Natural killer cell (primary cell): ENCODE results near the gene MAST1. TPM values are rescaled to one million over a fixed set of nuclear protein-coding genes. Genes with fewer than 3 reads are reported as not detected.
A peak's percentile ranks its signal among the peaks of the same experiment; 100 is the strongest.

Experiments
- ATAC-seq, 3 donors: fragments of 150-1000 bp in 2 of 3; fragments of 200-7000 bp in 1 of 3; cut with Tn5 transposase; 1 replicate in 1 of 3; 2 replicates in 2 of 3; pipeline ENCODE4 v1.10.0; 2021; ENCODE audit warnings: mild to moderate bottlenecking in 2 of 3, moderate library complexity in 2 of 3
- DNase-seq, 2 donors: peaks; one replicate each; pipeline versions ENCODE4 v3.0.0 to v3.0.0-alpha.2; 2013 to 2021; ENCODE audit warnings: mixed read lengths in 1 of 2
- H3K27ac ChIP-seq: one replicate; pipeline ENCODE4 v1.5.1; 2013; ENCODE audit warnings: mild to moderate bottlenecking, low read length
- H3K27me3 ChIP-seq: one replicate; pipeline ENCODE4 v1.6.1; 2013; ENCODE audit warnings: low read length; ENCODE audit not compliant: control insufficient read depth, insufficient read depth
- H3K36me3 ChIP-seq: one replicate; pipeline ENCODE4 v1.6.1; 2013; ENCODE audit warnings: low read length; ENCODE audit not compliant: control insufficient read depth, insufficient read depth
- H3K4me1 ChIP-seq: one replicate; pipeline ENCODE4 v1.6.1; 2013; ENCODE audit warnings: low read length; ENCODE audit not compliant: control insufficient read depth, insufficient read depth
- H3K4me3 ChIP-seq: one replicate; pipeline ENCODE4 v1.5.1; 2013; ENCODE audit warnings: low read length
- H3K9me3 ChIP-seq: one replicate; pipeline ENCODE4 v1.6.1; 2013; ENCODE audit warnings: low read length; ENCODE audit not compliant: control insufficient read depth, insufficient read depth
- H3K27ac Mint-ChIP-seq, 2 donors: one replicate each; pipeline ENCODE4 v1.8.0; 2022; ENCODE audit warnings: mild to moderate bottlenecking in 2 of 2, mixed read lengths in 2 of 2, moderate library complexity in 1 of 2
- H3K27me3 Mint-ChIP-seq, 2 donors: one replicate each; pipeline ENCODE4 v1.8.0; 2022; ENCODE audit warnings: low read depth in 2 of 2, mixed read lengths in 2 of 2
- H3K36me3 Mint-ChIP-seq: one replicate; pipeline ENCODE4 v1.8.0; 2022; ENCODE audit warnings: mixed read lengths
- H3K4me1 Mint-ChIP-seq, 2 donors: one replicate each; pipeline ENCODE4 v1.8.0; 2022; ENCODE audit warnings: mixed read lengths in 2 of 2
- H3K4me3 Mint-ChIP-seq: one replicate; pipeline ENCODE4 v1.8.0; 2022; ENCODE audit warnings: mild to moderate bottlenecking, moderate library complexity, mixed read lengths
- H3K9me3 Mint-ChIP-seq, 2 donors: one replicate each; pipeline ENCODE4 v1.8.0; 2022; ENCODE audit warnings: mixed read lengths in 2 of 2
- CTCF ChIP-seq: fragments of 200-600 bp; IDR thresholded peaks from one replicate; pipeline ENCODE4 v1.8.0; 2022; ENCODE audit warnings: antibody characterized with exemption
- WGBS: methylation state at CpG from one replicate; pipeline ENCODE4 v1.1.7; 2013; ENCODE audit warnings: missing lambda C conversion rate; ENCODE audit not compliant: insufficient coverage; 5-methylcytosine and 5-hydroxymethylcytosine counted together
- intact Hi-C: fragments of 100-400 bp; cut with micrococcal nuclease; formaldehyde crosslinking; loops from one replicate; pipeline ENCODE4 v1.14.2; 2022
- total RNA-seq, 4 donors: library from RNA; stranded (reverse); fragments of 120-200 nt in 1 of 4; gene quantifications; one replicate each; pipeline versions ENCODE4 v1.2.3 to v1.2.4, GENCODE V29; 2013 to 2022

MAST1 gene
- total RNA-seq, 3 donors from 2014 or later (not counting 1 experiment from before 2014, with no cell fraction given), result 0.07 to 0.88 TPM; not detected in 1

DNA sequence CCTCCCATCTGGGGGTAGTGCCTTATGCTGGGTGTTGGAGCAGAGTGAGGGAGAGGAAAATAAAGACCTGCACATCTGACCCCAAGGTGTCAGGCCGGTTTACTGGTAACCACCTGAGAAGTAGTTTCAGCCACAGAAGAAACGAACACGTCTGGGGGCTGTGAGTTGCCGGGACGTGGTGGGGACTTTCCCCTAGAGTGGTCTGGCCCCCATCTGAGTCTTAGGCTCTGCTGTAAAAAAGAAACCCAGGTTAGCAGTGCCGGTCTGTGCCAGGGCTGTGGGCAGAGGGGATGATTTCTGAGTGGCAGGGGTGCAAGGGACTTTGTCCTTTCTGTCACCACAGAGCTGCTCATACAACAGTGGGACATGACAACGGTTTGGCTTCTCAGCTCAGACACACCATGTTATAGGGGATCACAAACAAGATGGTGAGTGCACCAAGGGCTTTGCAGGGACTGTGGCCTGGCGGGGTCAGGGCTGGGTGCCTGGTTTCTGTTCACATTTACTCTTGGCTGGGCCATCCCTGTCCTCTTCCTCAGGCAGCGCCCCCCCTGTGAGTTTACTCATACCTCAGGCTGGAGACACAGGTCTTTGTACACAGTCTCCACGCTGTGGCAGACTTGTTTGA lies 61.7 kb downstream of the MAST1 start:
- WGBS, result 40% methylated on average over 10 of the region's 10 CpGs
- H3K4me1 Mint-ChIP-seq, result no peaks in the 10 kb centered on the region
- H3K9me3 Mint-ChIP-seq, result no peaks in the 10 kb centered on the region
- no peaks in the 10 kb centered on the region for H3K9me3 ChIP-seq
- H3K4me1 ChIP-seq, result peaks cover 6% of the 10 kb centered on the region
- H3K27ac ChIP-seq, result peak overlapping the region; percentile 43
- peak; percentile 71 to 78 (median 78) for ATAC-seq
- H3K27me3 Mint-ChIP-seq, result no peaks in the 10 kb centered on the region
- no peaks in the 10 kb centered on the region for H3K27me3 ChIP-seq
- H3K36me3 ChIP-seq, result peaks cover 24% of the 10 kb centered on the region
- peaks cover under 1% of the 10 kb centered on the region for H3K36me3 Mint-ChIP-seq
- intact Hi-C loops, result no loop called here
- H3K4me3 ChIP-seq, result no peak overlapping the region
- no peak for TF ChIP-seq CTCF
- no peak for DNase-seq
- peak overlapping the region in 1 of 2 donors; percentile 23 for H3K27ac Mint-ChIP-seq
- no peak overlapping the region for H3K4me3 Mint-ChIP-seq

GRCh38 chr19:12907166-12907565 lies 68.9 kb downstream of the MAST1 start:
- H3K4me1 Mint-ChIP-seq, result peaks cover 0 to 7% of the 10 kb centered on the region in 2 donors
- no peaks in the 10 kb centered on the region for H3K4me1 ChIP-seq
- H3K4me3 ChIP-seq, result no peak overlapping the region
- no peak for DNase-seq
- H3K27ac Mint-ChIP-seq, result no peak overlapping the region
- TF ChIP-seq CTCF, result no peak
- ATAC-seq, result no peak
- no peaks in the 10 kb centered on the region for H3K36me3 Mint-ChIP-seq
- no peaks in the 10 kb centered on the region for H3K36me3 ChIP-seq
- H3K4me3 Mint-ChIP-seq, result no peak overlapping the region
- intact Hi-C loops, result no loop called here
- 95% methylated on average over 9 of the region's 9 CpGs for WGBS
- no peaks in the 10 kb centered on the region for H3K27me3 ChIP-seq
- no peaks in the 10 kb centered on the region for H3K9me3 ChIP-seq
- no peaks in the 10 kb centered on the region for H3K9me3 Mint-ChIP-seq
- H3K27ac ChIP-seq, result no peak overlapping the region
- H3K27me3 Mint-ChIP-seq, result no peaks in the 10 kb centered on the region

DNA sequence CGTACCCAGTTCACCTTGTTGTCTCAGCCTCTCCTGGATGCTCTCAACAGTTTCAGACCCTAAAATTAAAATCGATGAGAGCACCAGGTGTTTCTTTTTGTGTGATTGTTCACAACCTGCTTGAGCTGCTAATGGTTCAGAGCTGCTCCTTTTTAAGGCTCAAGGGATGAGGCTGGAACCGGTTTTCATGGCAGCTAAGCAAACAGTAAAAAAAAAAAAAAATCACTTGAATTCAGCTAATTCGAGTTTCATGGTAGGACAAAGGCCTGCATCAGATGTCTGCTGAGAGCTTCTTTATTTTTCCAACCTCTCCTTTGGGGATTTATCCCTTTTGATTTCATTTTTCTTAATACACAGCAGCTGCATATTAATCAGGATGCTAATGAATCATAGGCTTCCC lies 74.3 kb downstream of the MAST1 start:
- Mint-ChIP-seq H3K27me3 (no peaks in the 10 kb centered on the region), H3K27ac (no peak overlapping the region), H3K4me3 (no peak overlapping the region), H3K36me3 (no peaks in the 10 kb centered on the region), H3K9me3 (no peaks in the 10 kb centered on the region), H3K4me1 (peaks cover 10 to 22% of the 10 kb centered on the region in 2 donors)
- no peak for DNase-seq
- no peak overlapping the region for H3K27ac ChIP-seq
- H3K9me3 ChIP-seq, result no peaks in the 10 kb centered on the region
- WGBS, result 73% methylated on average over 4 of the region's 4 CpGs
- no peaks in the 10 kb centered on the region for H3K36me3 ChIP-seq
- H3K4me3 ChIP-seq, result no peak overlapping the region
- TF ChIP-seq CTCF, result no peak
- no peaks in the 10 kb centered on the region for H3K27me3 ChIP-seq
- peaks cover 20% of the 10 kb centered on the region for H3K4me1 ChIP-seq
- intact Hi-C loops, result no loop called here
- no peak for ATAC-seq

GRCh38 chr19:12913011-12913561 lies 74.8 kb downstream of the MAST1 start:
- 55% methylated on average over 22 of the region's 22 CpGs for WGBS

More at GRCh38 chr19:12913011-12913561, 74.8 kb downstream of the MAST1 start:
- Mint-ChIP-seq H3K36me3 (no peaks in the 10 kb centered on the region), H3K4me1 (peaks cover 10 to 22% of the 10 kb centered on the region in 2 donors), H3K27ac (peak overlapping the region; percentile 83 to 88), H3K9me3 (no peaks in the 10 kb centered on the region), H3K4me3 (no peak overlapping the region), H3K27me3 (no peaks in the 10 kb centered on the region)
- DNase-seq (no peak), ATAC-seq (no peak)
- Histone ChIP-seq H3K36me3 (no peaks in the 10 kb centered on the region), H3K27ac (no peak overlapping the region), H3K4me1 (peaks cover 20% of the 10 kb centered on the region), H3K27me3 (no peaks in the 10 kb centered on the region), H3K4me3 (no peak overlapping the region), H3K9me3 (no peaks in the 10 kb centered on the region)
- no peak for TF ChIP-seq CTCF
- intact Hi-C loops, result no loop called here
